Kidney (tissue), 14 donors: Measurements from ENCODE around the gene GP1BB. TPM values are rescaled to one million over a fixed set of nuclear protein-coding genes. Genes with fewer than 3 reads are reported as not detected.

Experiments used
- DNase-seq, 5 donors: peaks; one replicate each; pipeline ENCODE4 v3.0.0-alpha.2; 2013 to 2020
- FAIRE-seq: peaks from 2 replicates; lab custom pipeline; 2012; peaks lifted over from hg19 to GRCh38; lab: Jason Lieb, UNC
- H3K27ac ChIP-seq, 2 donors: one replicate each; pipeline ENCODE4 v1.7.0; 2013; ENCODE audit warnings: low read depth in 2 of 2, low read length in 2 of 2, inconsistent platforms in 1 of 2
- H3K27me3 ChIP-seq: one replicate; pipeline ENCODE4 v1.7.1; 2013; ENCODE audit warnings: low read length, inconsistent platforms; ENCODE audit not compliant: control insufficient read depth, insufficient read depth
- H3K36me3 ChIP-seq, 3 donors: one replicate each; pipeline versions ENCODE4 v1.7.0 to v1.7.1; 2013; ENCODE audit warnings: low read length in 3 of 3, control low read depth in 1 of 3, inconsistent platforms in 1 of 3; ENCODE audit not compliant: insufficient read depth in 3 of 3, control insufficient read depth in 2 of 3
- H3K4me1 ChIP-seq, 3 donors: one replicate each; pipeline versions ENCODE4 v1.7.0 to v1.7.1; 2013; ENCODE audit warnings: low read length in 3 of 3, inconsistent platforms in 1 of 3, low read depth in 1 of 3; ENCODE audit not compliant: control insufficient read depth in 2 of 3, insufficient read depth in 2 of 3
- H3K4me3 ChIP-seq, 3 donors: one replicate each; pipeline versions ENCODE4 v1.7.0 to v1.8.1; 2013; ENCODE audit warnings: low read length in 3 of 3, control low read depth in 1 of 3, inconsistent platforms in 1 of 3
- H3K9ac ChIP-seq, 3 donors: one replicate each; pipeline versions ENCODE4 v1.7.0 to v1.7.1; 2013; ENCODE audit warnings: low read length in 3 of 3, control low read depth in 1 of 3, inconsistent platforms in 1 of 3
- H3K9me3 ChIP-seq, 3 donors: one replicate each; pipeline versions ENCODE4 v1.7.0 to v1.7.1; 2013; ENCODE audit warnings: low read length in 3 of 3, control low read depth in 1 of 3, inconsistent platforms in 1 of 3; ENCODE audit not compliant: control insufficient read depth in 2 of 3, insufficient read depth in 1 of 3
- intact Hi-C: fragments of 100-400 bp; cut with DNase I; formaldehyde crosslinking; loops from one replicate; pipeline ENCODE4 v1.11.1; 2022
- polyA plus RNA-seq: library from polyadenylated mRNA; stranded (reverse); fragments of 350-450 nt; fragmentation: Illumina TruSeq; extraction: RNeasy Lipid Tissue Mini Kit (QIAGEN cat#74804); gene quantifications from one replicate; pipeline ENCODE4 v1.2.3, GENCODE V29; 2014; ENCODE audit warnings: low read depth, low replicate concordance; ENCODE audit not compliant: insufficient read depth
- total RNA-seq: library from RNA; stranded (reverse); fragmentation: NEBNext Ultra II Directional; extraction: Animal tissue kit (Norgen Biotek cat#: 25700); gene quantifications from one replicate; pipeline ENCODE4 v1.2.1, GENCODE V29; 2021
- TF ChIP-seq, protein P1 (sequence below): IDR thresholded peaks from 3 replicates; pipeline ENCODE4 v1.5.1; 2012; ENCODE audit warnings: mild to moderate bottlenecking, moderate library complexity, borderline replicate concordance; ENCODE audit not compliant: insufficient read depth; ENCODE audit errors: extremely low read depth
- donor health status: control.
- donor health status: control.
- donor health status: control.
- donor health status: control.
- donor health status: control.
- donor health status: DM: yes; HTN: yes; CAD: no.
- donor health status: Normal renal cell carcinoma (clear cell type).

Gene GP1BB
- total and polyA plus RNA-seq, 2 donors from 2014 or later: 1.9 to 4.1 TPM

DNA sequence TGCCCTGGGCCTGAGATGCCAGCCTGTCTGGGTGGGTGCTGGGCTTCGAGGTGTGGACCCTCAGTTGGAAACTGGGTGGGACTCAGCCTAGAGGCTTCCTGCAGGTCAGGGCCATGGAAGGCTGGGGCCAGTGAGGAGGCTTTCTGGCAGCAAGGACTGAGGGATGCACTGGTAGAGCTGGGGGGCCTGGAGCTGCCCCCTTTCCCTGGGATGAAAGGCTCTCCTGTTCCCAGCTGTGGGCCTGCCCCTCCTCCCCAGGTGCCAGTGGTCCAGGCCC lies 6.6 kb upstream of the GP1BB start:
- no peak overlapping the region for H3K4me3 ChIP-seq
- H3K9me3 ChIP-seq: no peaks in the 10 kb centered on the region
- peaks cover 2% of the 10 kb centered on the region for H3K27me3 ChIP-seq
- TF ChIP-seq, protein P1, sequence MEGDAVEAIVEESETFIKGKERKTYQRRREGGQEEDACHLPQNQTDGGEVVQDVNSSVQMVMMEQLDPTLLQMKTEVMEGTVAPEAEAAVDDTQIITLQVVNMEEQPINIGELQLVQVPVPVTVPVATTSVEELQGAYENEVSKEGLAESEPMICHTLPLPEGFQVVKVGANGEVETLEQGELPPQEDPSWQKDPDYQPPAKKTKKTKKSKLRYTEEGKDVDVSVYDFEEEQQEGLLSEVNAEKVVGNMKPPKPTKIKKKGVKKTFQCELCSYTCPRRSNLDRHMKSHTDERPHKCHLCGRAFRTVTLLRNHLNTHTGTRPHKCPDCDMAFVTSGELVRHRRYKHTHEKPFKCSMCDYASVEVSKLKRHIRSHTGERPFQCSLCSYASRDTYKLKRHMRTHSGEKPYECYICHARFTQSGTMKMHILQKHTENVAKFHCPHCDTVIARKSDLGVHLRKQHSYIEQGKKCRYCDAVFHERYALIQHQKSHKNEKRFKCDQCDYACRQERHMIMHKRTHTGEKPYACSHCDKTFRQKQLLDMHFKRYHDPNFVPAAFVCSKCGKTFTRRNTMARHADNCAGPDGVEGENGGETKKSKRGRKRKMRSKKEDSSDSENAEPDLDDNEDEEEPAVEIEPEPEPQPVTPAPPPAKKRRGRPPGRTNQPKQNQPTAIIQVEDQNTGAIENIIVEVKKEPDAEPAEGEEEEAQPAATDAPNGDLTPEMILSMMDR: no peak
- intact Hi-C loops: no loop called here
- H3K9ac ChIP-seq: no peak overlapping the region
- no peak for FAIRE-seq
- DNase-seq: no peak
- H3K27ac ChIP-seq: no peak overlapping the region
- no peaks in the 10 kb centered on the region for H3K36me3 ChIP-seq
- peaks cover 0 to 12% (median 0%) of the 10 kb centered on the region in 3 donors for H3K4me1 ChIP-seq

DNA sequence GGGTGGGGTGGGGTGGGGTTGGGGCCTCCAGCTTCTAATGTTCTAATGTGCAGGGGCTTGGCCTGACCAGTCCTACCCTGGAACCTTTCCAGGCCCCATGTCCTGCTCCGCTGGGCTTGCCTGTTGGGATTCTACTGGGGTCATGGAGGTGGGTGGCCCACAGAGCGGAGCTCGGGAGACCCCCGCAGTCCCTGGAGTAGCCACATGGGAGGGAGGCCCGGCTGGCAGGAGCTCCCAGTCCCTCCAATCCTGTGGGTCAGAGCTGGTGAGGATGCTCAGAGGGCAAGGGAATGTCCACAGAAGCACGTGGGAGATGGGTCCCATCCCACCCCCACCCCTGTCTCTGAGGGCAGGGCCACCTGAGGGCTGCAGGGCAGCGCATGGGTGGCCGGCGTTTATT lies 6.2 kb upstream of the GP1BB start:
- no peaks in the 10 kb centered on the region for H3K36me3 ChIP-seq
- TF ChIP-seq, protein P1: no peak
- H3K27ac ChIP-seq: no peak overlapping the region
- intact Hi-C loops: no loop called here
- H3K4me1 ChIP-seq: peaks cover 0 to 12% (median 0%) of the 10 kb centered on the region in 3 donors
- H3K4me3 ChIP-seq: peak overlapping the region in 1 of 3 donors; percentile 51
- DNase-seq (peak in 1 of 5 donors; percentile 73), FAIRE-seq (no peak)
- no peaks in the 10 kb centered on the region for H3K9me3 ChIP-seq
- no peak overlapping the region for H3K9ac ChIP-seq
- peaks cover 2% of the 10 kb centered on the region for H3K27me3 ChIP-seq

- peak overlapping the region in 2 of 3 donors; percentile 44 to 51 for H3K4me3 ChIP-seq
- no peak overlapping the region for H3K9ac ChIP-seq
- H3K4me1 ChIP-seq: peaks cover 0 to 12% (median 0%) of the 10 kb centered on the region in 3 donors
- TF ChIP-seq, protein P1: peak; percentile 70
- H3K9me3 ChIP-seq: no peaks in the 10 kb centered on the region
- FAIRE-seq (no peak), DNase-seq (peak; percentile 71 to 91 (median 86))
- no peaks in the 10 kb centered on the region for H3K36me3 ChIP-seq
- intact Hi-C loops: no loop called here
- H3K27ac ChIP-seq: no peak overlapping the region
- H3K27me3 ChIP-seq: peaks cover 4% of the 10 kb centered on the region
These were observed 5.5 kb upstream of the GP1BB start for GRCh38 chr22:19717691-19718455.
